HEK293 (cell line): ENCODE data around the gene RPL3.

Experiments
- EGR2 ChIP-seq: fragments of 450-650 bp; formaldehyde crosslinking; IDR thresholded peaks from 2 replicates; pipeline ENCODE4 v1.5.1; 2016; ENCODE audit warnings: low read depth, missing biosample characterization, missing genetic modification characterization
- KLF16 ChIP-seq: fragments of 450-650 bp; formaldehyde crosslinking; IDR thresholded peaks from 2 replicates; pipeline ENCODE4 v1.5.1; 2017; ENCODE audit warnings: missing biosample characterization, missing genetic modification characterization
- TRIM28 ChIP-seq: IDR thresholded peaks from 2 replicates; pipeline ENCODE4 v1.6.1; 2011; ENCODE audit warnings: low read length, control low read depth, borderline replicate concordance
- ZFP41 ChIP-seq: fragments of 450-650 bp; formaldehyde crosslinking; IDR thresholded peaks from 2 replicates; pipeline ENCODE4 v1.5.1; 2016; ENCODE audit warnings: missing biosample characterization, missing genetic modification characterization, borderline replicate concordance
- ZNF10 ChIP-seq: fragments of 450-650 bp; formaldehyde crosslinking; IDR thresholded peaks from 2 replicates; pipeline ENCODE4 v1.5.1; 2017; ENCODE audit warnings: missing biosample characterization, missing genetic modification characterization
- TF ChIP-seq, protein P1 (sequence below): fragments of 450-650 bp; formaldehyde crosslinking; conservative IDR thresholded peaks from 2 replicates; pipeline ENCODE4 v1.5.1; 2016; ENCODE audit warnings: low read depth, missing biosample characterization, missing genetic modification characterization
- TF ChIP-seq, protein P2 (sequence below): fragments of 450-650 bp; formaldehyde crosslinking; optimal IDR thresholded peaks from 2 replicates; pipeline ENCODE3; 2016; ENCODE audit warnings: missing biosample characterization, mild to moderate bottlenecking, missing genetic modification characterization

DNA sequence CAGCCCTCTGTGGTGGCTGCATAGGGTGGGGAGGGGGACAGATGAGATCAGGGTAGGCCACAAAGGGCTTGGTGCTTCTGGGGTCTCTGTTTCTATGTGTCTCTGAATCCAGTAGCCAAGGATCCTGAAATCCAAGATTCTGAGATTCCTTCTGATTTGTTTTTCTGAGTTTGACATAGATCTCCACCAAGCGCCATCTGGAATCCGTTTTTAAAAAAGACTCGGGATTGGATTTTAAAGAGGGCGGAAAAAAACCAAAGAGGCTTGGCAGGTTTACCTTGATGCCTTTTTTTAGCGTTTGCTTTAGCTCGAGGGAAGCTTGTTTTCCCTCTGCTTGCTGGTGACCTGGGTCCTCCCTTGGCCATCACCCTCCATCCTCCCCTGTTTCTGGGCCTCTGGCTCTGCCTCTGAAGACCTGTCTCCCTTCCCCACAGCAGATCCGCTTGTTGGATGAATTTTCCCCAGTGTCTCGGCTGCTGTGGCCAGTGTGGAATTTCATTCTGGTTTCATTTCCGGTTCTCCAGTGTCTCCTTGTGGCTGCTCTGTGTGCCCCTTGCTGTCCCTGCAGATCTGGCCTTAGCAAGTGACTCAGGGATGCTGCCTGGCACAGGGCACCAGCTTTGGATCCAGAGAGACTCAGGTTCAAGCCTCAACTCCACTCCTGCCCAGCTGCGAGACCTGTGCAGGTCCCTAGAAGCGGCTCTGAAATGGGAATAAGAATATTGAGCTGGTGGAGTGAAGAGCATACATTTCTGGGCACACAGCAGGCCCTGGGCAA, 45.5 kb upstream of the RPL3 start:
- TF ChIP-seq ZFP41 (tag by site-specific recombination) (no peak), KLF16 (tag by site-specific recombination) (no peak), EGR2 (tag by site-specific recombination) (no peak), TRIM28 (no peak), ZNF10 (no peak)
- TF ChIP-seq, protein P1, sequence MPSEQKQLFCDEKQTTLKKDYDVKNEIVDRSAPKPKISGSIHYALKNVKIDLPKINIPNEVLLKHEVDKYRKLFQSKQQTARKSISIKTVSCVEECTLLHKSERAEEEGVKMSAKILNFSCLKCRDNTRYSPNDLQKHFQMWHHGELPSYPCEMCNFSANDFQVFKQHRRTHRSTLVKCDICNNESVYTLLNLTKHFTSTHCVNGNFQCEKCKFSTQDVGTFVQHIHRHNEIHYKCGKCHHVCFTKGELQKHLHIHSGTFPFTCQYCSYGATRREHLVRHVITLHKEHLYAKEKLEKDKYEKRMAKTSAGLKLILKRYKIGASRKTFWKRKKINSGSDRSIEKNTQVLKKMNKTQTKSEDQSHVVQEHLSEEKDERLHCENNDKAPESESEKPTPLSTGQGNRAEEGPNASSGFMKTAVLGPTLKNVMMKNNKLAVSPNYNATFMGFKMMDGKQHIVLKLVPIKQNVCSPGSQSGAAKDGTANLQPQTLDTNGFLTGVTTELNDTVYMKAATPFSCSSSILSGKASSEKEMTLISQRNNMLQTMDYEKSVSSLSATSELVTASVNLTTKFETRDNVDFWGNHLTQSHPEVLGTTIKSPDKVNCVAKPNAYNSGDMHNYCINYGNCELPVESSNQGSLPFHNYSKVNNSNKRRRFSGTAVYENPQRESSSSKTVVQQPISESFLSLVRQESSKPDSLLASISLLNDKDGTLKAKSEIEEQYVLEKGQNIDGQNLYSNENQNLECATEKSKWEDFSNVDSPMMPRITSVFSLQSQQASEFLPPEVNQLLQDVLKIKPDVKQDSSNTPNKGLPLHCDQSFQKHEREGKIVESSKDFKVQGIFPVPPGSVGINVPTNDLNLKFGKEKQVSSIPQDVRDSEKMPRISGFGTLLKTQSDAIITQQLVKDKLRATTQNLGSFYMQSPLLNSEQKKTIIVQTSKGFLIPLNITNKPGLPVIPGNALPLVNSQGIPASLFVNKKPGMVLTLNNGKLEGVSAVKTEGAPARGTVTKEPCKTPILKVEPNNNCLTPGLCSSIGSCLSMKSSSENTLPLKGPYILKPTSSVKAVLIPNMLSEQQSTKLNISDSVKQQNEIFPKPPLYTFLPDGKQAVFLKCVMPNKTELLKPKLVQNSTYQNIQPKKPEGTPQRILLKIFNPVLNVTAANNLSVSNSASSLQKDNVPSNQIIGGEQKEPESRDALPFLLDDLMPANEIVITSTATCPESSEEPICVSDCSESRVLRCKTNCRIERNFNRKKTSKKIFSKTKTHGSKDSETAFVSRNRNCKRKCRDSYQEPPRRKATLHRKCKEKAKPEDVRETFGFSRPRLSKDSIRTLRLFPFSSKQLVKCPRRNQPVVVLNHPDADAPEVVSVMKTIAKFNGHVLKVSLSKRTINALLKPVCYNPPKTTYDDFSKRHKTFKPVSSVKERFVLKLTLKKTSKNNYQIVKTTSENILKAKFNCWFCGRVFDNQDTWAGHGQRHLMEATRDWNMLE (tag by site-specific recombination) = no peak
- TF ChIP-seq, protein P2, sequence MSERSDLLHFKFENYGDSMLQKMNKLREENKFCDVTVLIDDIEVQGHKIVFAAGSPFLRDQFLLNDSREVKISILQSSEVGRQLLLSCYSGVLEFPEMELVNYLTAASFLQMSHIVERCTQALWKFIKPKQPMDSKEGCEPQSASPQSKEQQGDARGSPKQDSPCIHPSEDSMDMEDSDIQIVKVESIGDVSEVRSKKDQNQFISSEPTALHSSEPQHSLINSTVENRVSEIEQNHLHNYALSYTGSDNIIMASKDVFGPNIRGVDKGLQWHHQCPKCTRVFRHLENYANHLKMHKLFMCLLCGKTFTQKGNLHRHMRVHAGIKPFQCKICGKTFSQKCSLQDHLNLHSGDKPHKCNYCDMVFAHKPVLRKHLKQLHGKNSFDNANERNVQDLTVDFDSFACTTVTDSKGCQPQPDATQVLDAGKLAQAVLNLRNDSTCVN (tag by site-specific recombination) = no peak
